GM18498 (cell line): Measurements from ENCODE around the gene C1orf159.
A peak's percentile ranks its signal among the peaks of the same experiment; 100 is the strongest.
"Not testable (repeated sequence)": the region's sequence is repeated elsewhere in the genome, so short reads cannot be mapped to it uniquely, and the experiment has no call there.

Experiments
- ATAC-seq: cut with Tn5 transposase; IDR thresholded peaks from one replicate; pipeline ENCODE4 v1.9.1; 2021; ENCODE audit warnings: mild to moderate bottlenecking, moderate library complexity; ENCODE audit not compliant: unreplicated experiment

Gene C1orf159

DNA sequence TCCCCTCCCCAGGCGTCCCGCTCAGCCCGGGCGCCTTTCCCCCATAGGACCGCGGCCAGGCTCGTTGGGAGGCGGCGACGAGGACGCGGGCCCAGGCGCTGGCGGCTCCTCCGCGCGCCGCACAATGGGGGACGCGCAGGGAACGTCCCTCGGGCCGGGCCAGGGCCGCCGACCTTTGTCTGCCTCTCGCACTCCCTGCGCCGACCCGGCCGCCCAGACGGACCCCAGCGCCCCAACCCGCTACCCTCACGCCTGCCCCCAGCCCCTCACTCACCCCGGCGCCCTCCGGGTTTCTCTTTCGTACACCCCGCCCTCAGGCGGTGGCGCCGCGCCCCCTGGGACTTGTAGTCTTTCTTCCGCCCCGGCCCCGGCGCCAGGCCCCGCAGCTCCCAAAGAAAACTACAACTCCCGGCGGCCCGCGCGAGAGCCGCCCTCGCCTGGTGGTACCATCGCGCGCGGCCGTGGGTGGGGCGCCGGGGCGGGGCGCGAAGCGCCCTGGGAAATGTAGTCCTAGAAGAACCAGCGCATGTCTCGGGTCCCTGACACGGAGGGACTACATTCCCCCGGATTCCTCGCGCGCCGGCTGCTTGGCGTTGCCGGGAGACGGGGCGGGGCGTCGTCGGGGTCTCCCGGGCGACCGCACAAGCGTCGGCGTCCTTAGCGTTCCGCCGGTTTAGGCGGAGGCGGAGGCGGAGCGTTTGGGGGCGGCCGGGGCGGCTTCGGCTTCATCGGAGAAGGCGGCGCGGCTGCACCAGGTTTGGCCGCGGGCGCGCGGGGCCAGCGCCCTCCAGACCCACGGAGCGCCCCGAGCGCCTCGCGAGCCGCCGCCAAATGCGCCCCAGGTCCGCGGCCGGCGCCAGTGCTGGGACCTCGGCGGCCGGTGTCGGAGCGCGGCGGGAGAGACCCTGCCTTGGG, at the start of gene C1orf159:
Gene C1orf159, minus strand, starts transcription at position 304 of the 915 bp plus-strand sequence. CDS start 24,546 bp downstream, outside the sequence.
- peak; percentile 89 for ATAC-seq

- no peak for ATAC-seq
These were observed 49.6 kb upstream of the C1orf159 start for GRCh38 chr1:1165485-1165884.

DNA sequence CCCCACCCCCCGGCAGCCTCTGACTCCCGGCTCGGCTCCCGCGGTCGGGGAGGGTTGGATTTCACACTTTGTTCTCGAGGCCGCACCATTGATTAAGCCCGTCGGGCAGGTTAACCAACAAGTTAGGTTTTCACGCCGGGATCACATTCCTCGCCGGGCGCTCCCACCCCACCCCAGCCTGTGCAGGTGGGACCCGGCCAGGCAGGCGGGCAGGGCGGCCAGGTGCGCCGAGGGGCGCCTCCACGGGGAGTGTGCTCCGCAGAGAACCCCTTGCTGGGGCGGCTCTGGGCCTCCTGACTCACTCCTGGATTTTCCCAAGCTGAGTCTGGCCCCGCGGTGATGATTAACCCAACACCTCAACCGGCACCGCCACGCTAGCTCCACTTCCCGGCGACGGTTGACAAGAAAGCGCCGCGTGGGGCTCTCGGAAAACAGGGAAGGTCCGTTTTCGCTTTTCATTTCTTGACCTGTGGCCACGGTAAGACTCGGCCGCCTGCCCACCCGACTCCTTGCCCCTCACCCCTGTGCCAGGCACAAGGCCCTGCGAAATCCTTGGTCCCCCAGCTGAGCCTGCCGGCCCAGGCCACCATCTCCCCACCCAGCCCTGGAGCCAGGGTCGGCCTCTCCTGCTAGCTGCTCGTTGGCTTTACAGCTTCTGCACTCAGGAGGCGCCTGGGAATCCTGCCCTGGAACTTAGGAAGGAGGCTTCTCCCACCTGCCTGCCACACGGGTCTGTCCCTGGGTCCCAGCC, 49.0 kb upstream of the C1orf159 start:
- no peak for ATAC-seq

DNA sequence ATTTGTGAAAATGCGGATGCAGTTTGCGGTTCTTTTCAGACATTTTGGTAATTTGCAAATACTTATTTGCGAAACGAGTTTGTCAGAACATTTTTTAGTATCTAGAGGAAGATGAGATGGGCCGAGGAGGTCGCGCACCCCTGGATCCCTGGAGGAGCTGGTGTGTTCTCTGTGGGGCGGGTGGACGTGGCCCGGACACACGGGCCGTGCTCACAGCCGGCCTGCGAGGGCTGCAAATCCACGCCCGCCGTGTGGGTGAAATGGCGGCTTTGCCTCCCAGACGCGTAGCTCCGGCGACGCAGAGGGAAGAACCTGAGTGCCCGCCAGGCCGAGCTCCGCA, 48.4 kb upstream of the C1orf159 start:
- ATAC-seq = no peak

GRCh38 chr1:1163538-1164070, 47.7 kb upstream of the C1orf159 start:
- ATAC-seq = no peak

GRCh38 chr1:1162597-1163537, 47.0 kb upstream of the C1orf159 start:
- no peak for ATAC-seq

DNA sequence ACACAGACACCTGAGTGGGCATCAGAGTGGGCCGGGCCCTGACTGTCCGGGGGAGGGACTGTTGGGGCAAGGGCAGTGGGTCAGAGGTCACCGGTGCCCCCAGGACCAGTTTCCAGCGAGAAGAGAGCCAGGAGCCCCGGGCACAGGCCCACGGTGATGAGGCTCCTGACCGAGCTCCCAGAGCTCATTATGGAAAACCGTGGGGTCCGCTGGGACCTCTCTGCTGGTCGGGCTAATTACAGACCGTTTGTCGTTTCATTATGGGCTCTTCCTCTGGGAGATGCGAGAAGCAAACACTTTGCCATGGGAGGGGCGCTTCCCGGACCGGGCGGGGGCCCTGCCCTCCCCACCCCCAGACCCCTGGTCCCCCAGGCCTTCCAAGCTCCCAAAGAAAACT, 45.8 kb upstream of the C1orf159 start:
- no peak for ATAC-seq

GRCh38 chr1:1161078-1161682, 45.3 kb upstream of the C1orf159 start:
- ATAC-seq = no peak

DNA sequence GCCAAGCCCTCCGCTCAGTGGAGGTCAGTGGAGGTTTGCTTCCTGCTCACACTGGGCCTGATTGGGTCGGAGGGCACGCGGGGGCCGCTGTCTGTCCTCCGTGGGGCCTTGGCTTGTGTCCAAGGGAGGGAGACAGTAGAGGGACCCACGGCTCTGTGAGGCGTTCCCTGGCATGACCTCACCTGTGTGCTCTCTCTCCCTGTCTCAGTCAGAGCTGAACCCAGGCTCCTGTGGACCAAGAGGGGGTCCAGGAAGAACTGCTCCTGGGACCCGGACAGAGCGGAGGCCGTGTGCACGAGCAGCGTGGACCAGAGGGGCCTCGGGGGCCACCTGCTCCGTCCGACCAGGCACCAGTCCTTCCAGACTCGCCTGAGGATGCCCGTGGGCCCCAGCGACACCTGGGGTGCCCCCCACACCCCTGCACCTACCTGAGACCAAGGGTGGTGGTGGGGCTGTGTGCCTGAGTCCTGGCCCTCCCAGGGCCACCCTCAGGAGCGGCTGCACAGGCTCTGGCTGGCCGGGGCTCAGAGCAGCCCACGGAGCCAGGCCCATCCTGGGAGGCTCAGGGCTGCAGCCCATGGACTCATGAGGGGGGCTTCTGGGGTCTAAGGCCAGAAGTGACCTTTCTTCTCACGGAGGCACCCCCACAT, 44.5 kb upstream of the C1orf159 start:
- no peak for ATAC-seq

- ATAC-seq = peak; percentile 51
These were observed 42.2 kb upstream of the C1orf159 start for GRCh38 chr1:1157914-1158710.

DNA sequence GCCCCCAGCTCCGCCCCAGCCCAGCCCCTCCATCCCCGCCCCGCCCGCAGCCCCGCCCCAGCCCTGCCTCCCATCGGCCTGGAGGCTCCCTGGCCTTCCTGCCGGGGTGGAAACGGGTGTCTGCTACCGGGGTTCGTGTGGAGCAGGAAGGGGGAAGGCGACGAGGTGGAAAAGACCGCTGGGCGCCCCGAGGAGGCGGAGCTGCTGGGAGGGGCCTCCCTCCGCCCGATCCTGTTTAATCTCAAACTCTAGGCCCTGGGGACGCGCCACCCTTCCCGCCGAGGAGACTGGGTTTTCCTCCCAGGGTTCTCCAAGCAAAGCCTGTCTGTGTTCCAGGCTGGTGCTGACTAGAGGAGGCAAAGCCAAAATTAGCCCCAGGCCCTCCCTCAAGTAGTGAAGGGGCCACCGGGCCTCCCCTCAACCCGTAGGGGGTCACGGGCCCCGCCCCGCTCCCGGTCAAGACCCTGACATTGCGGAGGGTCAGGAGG, 41.6 kb upstream of the C1orf159 start:
- ATAC-seq = peak; percentile 46

DNA sequence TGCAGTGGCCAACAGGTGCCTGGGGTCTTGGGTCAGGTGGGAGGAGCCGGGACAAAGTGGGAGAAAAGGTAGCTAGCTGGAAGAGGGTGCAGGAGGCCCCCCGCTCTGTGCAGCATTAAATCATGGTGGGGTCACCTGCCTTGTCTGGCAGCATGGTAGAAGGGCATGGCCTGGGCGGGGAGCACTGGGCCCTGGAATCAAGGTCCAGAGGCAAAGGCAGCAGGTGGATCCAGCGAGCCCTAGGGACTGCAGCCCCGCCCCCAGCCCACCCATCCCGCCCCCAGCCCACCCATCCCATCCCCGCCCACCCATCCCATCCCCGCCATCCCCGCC, 41.1 kb upstream of the C1orf159 start:
- ATAC-seq = no peak

DNA sequence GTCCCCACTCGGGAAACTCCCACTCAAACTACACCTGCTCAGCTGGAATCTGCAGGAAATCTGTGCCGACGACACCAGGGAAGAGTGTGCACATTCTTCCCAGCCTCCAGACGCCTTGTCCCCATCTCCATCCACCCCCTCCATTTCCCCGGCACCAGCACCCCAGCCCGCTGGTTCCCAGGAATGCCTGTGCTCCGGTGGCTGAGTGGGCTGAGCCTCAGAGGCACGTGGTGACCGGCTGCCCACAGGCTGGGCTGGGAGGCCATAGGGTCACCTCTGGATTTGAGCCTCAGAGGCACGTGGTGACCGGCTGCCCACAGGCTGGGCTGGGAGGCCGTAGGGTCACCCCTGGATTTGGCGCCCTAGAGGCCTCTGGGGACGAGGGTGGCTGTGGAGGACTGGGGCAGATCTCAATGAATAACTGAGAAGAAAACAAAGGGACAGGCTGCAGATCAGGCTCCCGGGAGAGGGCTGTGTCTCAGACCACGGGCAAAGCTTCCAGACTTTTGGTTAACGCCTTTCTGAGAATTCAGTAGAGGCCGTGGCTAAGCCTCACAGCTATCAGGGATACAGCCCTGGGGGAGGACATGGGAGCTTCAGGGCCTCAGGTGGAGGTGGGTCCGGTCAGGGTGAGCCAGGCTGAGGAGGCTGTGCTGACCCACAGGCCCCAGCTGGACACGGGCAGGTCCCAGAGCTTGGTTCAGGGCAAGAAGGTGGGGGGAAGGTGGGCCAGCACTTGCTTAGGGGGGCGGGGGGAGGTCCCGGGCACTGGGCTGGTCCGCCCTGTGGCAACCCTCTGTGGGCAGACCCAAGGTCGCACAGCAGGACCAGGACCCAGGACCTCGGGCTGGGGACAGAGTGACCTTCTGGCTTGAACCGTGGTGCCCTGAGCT, 40.5 kb upstream of the C1orf159 start:
- ATAC-seq = no peak

DNA sequence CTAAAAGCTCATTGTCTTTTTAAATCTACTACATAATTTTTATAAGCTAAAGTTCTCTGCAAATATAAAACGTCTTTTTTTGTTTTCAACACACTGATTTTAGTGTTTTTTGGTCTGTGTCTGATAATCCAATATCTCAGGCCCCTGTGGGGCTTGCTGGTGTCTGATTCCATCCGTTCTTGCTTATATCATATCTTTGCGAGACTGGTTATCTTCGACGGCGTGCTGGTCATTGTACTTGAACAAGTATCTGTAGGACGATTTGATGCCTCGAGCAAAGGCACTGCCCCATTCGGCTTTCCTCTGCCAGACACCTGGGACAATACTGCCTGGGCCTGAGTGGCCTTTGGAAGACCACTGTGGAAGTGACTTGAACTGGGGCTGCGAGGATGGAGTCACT, 39.4 kb upstream of the C1orf159 start:
- ATAC-seq = no peak

DNA sequence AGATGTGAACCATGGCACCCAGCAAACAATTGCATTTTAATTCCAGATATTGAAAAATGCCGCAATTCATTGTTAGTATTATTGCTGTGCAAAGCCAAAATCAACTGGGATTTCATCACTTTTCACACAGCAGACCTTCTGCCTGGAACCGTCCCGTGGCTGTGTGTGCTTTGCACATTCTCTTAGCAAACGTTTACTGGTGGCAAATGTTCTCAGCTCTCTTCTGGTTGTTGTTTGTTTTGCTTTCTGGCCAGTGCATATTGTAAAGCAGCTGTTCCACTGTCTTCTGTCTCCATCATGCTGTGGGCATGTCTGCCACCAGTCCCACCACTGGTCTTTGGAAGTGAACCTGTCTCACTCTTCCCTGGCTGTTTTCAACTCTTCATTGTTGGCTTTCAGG, 38.0 kb upstream of the C1orf159 start:
- no peak for ATAC-seq

GRCh38 chr1:1153215-1153614, 37.3 kb upstream of the C1orf159 start:
- ATAC-seq = not testable (repeated sequence)

GRCh38 chr1:1152431-1152830, 36.5 kb upstream of the C1orf159 start:
- ATAC-seq = not testable (repeated sequence)

GRCh38 chr1:1151306-1151705, 35.4 kb upstream of the C1orf159 start:
- ATAC-seq = no peak
